HG02943 (cell line): Measurements from ENCODE around the gene SLCO4A1.

Experiments
- ATAC-seq: cut with Tn5 transposase; IDR thresholded peaks from one replicate; pipeline ENCODE4 v1.9.1; 2021; ENCODE audit warnings: mild to moderate bottlenecking, low read depth, moderate library complexity; ENCODE audit not compliant: unreplicated experiment

The SLCO4A1 gene

DNA sequence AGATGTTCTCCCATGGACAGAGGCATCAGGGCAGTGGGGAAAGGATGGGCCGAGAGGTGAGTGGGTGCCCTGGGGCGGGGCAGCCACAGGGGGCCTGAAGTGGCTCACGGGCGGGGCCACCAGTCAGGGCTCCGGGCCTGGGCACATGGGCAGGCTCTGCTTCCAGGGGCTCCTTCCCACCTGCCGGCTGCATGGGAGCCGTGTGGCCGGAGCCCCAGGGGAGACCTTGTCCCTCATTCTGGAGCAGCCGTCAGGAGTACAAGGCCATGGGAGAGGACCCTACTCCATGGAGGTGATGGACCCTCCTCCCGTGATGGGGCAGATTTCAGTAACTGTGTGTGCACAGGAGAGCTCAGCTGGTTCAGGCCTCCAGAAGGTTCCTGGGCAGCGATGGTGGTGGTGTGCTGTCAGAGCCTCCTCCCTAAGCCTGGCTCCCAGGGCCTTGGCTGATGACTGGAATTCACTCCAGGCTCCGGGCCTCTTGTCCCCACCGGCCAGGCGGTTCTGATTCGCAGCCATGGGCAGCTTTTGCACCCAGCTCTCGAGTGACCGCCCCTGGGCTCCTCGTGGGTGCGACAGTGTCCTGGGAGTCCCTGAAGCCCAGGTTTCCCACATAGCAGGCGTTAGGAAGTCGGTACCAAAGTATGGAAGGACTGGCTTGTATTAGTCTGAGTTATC lies 6.2 kb downstream of the SLCO4A1 start:
- no peak for ATAC-seq

DNA sequence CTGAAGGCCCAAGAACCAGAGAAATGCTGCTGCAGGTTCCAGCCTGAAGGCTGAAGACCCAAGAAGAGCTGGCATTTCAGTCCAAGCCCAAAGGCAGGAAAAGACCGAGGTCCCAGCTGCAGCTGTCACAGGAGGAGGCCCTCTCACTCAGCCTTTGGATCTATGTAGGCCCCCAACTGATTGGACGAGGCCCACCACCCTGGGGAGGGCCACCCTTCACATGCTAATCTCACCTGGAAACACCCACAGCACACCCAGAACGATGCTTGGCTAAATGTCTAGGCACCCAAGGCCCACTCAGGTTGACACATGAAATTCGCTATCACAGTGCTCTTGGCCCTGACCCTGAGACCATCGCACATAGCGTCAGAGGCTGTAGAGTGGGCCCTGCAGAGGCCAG lies 6.8 kb downstream of the SLCO4A1 start:
- ATAC-seq = no peak

DNA sequence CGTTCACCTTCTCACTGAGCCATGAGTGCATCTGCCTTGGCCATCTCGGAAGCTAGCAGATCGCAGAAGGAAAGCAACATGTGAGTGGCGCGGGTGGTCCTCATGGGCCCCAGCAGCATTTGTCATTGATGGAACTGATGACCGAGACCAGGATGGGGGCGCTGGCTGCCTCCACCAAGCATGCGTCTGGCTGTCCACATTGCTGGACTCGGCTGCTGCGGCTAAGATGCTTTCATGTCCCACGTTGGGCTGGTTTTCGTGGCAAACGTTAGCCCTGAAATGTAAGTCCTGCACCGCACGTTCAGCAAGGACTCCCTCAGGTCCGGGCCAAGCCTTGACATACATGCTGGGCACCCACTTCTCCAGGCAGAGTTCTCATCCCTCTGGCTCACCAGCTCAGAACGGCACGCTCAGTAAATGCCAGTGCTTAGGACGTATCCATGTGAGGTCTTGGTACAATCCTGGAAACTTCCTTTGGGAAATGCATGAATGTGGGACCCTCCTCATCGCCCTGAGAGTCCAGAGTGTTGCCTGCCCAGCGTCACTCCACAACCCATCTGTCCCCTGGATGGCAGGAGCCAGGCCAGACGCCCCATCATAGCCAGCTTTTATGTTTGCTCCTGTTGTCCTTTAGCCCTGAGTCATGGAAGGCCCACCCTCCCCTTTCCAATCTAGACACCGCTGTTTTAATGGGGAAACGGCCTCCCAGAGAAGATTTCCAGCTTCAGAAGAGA lies 8.4 kb downstream of the SLCO4A1 start:
- ATAC-seq = no peak

DNA sequence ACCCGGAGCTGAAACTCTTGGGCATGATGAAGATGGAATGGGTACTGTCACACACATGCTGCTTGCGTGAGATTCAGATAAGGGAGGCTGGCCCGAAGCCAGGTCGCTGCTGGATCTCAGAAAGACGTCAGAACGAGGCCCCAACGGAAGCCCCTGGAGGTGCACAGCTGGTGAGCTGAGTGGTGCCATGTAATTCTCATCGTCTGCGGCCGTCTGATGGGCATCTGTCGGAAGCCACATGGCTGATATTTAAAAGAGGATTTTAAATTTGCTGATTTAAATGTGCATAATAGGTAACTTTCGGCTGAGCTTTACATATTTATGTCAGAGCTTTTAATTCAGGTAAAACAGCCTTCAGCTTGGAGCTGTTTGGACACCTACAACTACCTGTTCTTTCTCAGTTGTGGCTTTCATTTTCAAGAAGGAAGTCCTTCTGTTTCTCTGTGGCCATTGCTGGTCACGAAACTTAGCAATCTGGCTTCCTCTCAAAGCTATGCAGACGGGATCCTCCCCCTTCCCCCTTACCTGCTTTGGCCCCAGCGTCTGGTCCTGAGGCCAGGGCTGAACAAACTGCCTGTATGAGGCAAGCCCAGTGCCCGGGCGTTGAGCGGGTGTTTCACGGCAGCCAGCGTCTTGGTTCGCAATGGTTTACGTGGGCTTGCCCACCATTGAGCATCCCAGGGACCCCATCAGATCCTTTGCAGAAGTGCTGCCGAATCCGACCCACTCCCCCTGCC lies 9.2 kb downstream of the SLCO4A1 start:
- peak; percentile 55 for ATAC-seq

DNA sequence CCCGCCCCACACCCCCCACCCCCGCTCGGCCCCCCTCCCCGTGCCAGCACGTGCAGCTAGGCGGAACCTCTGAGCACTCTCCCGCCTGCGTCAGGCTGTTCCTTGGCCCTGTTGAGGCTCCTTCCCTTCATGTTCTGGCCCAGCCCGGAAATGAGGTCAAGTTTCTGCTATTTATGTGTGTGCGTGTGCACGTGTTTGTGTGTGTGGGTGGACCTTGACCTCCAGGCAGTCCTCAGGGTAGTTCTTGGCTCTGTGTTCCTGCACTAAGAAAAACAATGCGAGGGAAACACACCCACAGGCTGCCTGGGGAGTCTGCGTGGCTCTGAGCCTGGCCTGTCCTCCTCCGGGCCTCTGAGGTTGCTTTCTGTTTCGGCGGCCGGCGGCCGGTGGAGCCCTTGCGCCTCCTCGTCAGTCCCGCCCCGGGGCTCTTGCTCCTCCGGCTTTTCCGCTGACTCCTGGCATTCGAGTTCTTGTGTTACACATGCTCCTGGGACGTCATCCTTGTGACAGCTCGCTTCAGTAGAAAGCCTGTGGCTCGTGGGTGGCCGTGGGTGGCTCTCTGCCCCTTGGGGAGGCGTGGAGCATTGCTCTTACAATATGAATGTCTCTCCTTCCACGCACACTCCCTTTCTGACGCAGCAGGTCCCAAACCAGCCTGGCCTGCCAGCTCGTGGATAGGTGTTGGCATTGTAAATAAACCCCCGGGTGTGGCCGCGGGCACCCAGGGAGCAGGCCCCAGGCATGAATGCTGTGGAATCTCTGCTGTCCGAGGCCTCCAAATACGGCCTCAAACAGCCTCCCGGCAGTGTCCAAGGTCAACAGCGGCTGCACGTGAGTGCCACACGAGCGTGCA lies 10.0 kb downstream of the SLCO4A1 start:
- peak; percentile 53 for ATAC-seq

DNA sequence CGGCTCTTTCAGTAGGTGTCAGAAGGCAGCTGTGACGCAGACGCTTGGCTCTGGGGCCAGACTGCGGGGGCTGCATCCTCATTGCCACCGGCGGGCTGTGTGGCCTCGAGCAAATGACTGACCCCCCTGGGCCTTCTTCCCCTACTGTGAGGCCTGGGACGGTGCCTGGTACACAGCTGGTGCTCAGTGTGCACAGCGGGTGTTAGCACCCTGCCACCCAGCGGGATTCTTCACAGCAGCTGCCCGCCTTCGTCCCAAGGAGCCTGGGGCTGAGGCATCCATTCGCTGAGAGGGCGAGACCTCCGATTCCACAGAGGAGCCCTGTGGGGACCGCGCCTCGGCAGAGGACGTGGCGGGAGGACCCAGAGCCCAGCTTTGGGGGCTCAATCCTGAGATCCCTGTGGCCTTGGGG lies 10.6 kb downstream of the SLCO4A1 start:
- no peak for ATAC-seq

DNA sequence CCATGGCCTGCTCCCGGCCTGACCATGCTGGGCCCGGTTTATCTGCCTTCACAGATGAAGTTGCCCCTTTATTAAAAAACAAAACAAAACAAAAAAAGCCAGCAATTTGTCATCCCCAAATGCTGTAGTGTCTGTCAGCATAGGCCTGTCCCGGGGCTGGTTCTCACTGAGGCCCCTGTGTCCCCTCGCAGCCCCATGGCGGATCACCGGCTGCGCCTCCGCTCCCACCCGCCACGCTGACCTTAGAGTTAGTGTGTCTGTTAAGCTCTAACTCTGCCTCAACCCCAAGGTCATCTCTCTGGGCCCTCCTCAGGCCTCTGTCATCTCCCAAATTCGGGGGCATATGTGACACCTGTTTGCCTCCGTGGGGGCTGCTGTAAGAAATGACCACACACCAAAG lies 11.1 kb downstream of the SLCO4A1 start:
- ATAC-seq = no peak

DNA sequence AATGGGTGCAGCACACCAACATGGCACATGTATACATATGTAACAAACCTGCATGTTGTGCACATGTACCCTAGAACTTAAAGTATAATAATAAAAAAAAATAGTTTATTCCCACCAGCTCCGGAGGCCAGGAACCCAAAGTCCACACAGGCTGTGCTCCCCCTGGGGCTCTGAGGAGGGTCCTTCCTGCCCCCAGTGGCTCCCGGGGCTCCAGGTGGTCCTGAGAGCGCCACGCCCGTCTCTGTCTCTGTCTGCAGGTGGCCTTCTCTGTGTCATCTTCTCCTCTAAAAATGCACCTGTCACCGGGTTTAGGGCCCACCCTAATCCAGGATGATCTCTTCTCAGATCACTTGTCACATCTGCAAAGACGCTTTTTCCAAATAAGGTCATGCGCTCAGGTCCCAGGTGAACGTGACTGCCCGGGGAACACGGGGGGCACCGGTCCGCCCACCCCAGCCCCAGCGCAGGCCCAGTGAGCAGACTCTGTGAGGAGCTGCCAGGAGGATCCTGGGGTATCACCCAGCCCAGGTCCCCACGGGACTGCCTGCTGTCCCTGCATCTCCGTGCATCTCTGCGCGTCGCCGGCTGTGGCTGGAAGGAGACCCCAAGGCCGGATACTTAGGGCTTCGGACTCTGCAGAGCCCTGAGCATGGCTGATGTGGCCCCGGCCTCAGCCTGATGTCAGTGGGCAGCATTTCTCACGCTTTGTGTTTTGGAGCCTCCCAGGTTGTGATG lies 11.8 kb downstream of the SLCO4A1 start:
- ATAC-seq = no peak

DNA sequence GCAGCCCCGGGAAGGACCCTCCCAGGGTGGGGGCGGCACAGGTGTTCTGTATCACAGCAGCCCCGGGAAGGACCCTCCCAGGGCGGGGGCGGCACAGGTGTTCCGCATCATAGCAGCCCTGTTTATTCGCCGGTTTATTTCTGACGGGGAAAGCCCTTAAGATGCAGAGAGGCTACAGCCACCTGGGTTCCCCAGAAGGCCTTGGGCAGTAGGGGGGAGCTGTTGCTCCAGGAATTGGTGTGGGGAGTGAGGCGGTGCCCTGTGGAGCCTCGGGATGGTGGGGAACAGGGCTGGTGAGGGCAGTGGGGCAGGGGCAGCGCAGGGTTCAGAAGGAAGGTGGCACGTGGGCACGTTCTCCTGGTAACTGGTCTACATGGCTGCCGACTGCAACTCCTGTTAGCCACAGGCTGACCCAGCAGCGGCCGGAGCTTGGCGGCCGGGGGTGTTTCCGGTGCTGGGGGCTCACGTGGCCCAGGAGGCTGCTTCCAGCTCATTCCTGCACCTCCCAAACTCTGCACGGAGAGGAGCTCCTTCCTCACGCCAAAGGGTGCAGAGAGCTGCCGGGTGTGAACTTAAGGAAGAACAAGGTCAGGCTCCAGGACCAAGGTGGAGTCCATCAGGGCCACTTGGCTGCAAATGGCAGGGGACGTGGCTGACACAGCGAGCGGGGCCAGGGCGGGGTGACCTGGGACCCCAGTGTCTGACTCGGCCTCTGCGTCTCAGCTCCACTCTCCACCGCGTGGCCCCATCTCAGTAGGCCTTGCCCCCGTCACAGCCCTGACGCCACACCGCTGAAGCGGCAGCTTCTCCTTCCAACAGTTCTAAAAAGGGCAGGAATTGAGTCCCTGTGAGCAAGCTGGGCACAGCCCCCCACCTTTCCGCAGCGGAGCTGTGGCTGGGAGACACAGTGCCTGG lies 13.2 kb downstream of the SLCO4A1 start:
- ATAC-seq = no peak

DNA sequence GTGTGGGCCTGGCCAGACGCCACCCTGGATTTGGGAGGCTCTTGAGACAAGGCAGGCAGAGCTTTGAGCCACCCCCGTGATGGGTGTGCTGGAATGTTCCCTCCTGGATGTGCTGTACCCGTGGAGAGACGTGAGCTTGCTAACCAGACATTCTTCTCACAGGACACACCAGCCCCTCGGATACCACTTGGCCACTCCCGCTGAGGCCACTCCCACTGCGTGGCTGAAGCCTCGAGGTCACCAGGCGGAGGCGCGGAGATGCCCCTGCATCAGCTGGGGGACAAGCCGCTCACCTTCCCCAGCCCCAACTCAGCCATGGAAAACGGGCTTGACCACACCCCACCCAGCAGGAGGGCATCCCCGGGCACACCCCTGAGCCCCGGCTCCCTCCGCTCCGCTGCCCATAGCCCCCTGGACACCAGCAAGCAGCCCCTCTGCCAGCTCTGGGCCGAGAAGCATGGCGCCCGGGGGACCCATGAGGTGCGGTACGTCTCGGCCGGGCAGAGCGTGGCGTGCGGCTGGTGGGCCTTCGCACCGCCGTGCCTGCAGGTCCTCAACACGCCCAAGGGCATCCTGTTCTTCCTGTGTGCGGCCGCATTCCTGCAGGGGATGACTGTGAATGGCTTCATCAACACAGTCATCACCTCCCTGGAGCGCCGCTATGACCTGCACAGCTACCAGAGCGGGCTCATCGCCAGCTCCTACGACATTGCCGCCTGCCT lies 14.1 kb downstream of the SLCO4A1 start:
- no peak for ATAC-seq

DNA sequence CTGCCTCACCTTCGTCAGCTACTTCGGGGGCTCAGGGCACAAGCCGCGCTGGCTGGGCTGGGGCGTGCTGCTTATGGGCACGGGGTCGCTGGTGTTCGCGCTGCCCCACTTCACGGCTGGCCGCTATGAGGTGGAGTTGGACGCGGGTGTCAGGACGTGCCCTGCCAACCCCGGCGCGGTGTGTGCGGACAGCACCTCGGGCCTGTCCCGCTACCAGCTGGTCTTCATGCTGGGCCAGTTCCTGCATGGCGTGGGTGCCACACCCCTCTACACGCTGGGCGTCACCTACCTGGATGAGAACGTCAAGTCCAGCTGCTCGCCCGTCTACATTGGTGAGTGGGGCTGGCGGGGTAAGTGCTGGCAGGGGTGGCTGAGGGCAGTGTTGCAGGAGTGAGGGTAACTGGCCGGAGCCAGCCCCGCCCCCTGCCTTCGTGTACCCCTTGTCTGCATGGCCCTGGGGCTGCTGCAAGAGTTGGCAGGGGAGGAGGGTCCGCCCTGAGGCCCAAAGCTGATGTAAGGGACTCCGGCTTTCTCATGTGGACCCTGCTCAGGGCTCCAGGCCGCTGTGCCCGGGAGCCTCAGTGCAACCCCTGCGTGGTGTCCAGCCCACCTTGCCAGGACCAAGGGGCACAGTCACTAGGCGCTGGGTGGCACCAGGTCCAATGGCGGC lies 14.8 kb downstream of the SLCO4A1 start:
- no peak for ATAC-seq

DNA sequence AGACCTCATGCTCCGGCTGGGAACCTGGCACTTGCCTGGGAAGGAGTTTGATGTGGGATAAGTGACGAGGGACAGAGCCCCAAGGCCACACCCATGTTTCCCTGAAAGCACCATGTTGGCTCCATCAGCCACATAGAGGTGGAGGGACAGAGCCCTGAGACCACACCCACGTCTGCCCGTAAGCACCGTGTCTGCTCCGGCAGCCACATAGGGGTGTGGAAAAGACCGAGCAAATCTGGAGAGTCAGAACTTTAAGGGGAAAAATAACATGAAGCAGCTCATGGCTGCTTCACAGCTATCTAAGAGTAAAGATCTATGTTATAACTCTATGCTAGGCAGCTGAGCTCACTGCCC lies 15.3 kb downstream of the SLCO4A1 start:
- ATAC-seq = no peak

DNA sequence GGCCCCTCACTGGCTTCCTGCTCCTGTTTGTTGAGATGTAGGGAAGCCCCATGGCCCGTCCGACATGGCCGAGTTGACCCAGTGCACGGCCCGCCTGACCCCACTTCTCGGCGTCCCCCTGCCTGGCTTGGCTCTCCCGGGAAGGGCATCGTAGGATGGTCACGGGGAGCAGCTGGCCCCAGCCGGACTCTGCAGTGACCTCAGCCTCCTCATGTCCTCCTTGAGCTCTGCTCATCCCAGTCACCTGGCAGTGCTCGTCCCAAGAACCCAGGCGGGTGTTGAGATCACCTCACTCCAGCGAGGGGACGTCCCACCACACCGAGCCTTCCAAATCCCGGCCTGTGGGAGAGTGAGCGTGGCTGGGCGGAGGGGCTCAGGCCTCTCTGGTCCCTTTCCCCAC lies 15.7 kb downstream of the SLCO4A1 start:
- ATAC-seq = no peak

DNA sequence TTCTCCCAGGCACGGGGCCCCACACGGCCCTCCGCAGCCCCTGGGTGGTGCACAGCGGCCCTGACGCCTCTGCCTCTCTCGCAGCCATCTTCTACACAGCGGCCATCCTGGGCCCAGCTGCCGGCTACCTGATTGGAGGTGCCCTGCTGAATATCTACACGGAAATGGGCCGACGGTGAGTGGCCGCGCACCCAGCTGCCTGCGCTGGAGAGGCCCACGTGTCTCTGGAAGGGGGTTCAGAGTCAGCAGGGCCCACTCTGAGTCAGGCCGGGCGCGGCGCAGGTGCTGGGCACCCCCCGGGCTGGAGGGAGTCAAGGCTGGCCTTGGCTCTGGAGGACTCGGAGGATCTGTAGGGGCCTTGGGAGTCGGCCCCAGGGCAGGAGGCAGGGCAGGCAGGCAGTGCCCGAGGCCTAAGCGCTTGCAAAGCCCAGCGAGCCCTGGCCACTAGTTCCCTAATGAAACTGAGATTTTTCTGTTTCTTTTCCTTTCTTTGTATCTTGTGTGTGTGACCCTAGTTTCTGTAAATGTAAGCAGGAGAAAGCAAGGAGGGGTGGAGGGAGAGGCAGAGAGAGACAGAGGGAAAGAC lies 16.4 kb downstream of the SLCO4A1 start:
- no peak for ATAC-seq

DNA sequence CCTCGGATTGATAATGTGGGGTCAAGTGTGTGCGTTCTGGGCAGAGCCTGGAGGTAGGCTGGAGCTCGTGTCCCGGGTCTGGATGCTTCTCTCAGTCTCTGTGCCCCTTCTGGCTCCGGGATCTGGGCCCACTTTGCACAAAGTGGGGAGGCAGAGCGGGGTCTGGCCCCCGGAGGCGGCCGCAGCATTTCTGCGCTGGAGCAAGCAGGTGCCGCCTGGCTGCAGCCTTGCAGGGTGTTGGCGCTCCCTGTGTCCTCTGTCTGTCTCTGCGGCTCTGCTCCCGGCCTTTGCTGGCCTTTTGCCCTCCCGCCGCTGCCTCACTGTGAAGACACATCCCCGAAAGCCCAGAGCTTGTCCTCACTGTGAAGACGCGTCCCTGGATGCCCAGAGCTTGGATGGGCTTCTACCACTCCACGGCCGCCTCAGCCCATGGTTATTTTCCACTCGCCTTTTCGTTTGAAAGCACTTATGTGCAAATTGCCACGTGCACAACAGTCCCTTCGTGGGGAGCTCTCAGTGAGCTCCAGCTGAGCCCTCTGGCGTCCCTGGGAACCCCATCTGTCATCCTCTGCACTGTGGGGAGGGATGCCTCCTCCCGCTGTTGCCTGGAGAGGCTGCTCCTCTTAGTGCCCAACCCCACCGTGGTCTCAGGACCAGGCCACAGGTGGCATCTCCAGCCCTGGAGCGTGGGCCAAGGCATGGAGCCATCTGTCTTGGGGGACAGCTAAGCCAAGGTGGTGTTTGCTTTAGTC lies 17.4 kb downstream of the SLCO4A1 start:
- ATAC-seq = no peak

DNA sequence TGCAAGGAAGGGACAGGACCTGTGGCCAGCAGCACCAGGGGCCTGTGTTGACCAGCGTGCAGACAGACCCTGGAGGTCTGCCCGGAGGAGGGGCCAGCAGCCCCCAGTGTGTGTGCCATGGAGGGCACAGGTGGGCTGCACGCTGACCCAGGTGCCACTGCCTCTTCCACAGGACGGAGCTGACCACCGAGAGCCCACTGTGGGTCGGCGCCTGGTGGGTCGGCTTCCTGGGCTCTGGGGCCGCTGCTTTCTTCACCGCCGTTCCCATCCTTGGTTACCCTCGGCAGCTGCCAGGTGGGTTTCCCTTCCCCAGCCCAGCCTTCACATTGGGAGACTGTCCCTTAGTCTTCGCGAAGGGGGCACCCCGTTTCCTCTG lies 17.9 kb downstream of the SLCO4A1 start:
- ATAC-seq = no peak

DNA sequence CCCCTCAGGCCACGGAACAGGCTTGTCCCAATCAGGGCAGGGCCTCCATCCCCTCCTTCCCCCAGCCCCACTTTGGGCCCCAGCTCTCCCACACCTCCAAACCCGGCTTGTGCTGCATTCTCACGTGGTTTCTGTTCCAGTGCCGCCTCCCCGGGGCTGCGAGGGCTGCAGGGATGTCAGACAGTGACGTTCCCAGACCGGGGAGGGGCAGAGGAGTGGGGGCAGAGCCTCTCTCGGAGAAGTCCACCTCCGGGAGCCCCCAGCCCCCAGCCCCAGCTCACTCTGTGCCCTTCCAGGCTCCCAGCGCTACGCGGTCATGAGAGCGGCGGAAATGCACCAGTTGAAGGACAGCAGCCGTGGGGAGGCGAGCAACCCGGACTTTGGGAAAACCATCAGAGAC lies 18.5 kb downstream of the SLCO4A1 start:
- no peak for ATAC-seq
